DND-41 (cell line): Measurements from ENCODE around the gene TBL1Y.

ENCODE experiments used
- ATAC-seq: fragments of 200-7000 bp; cut with Tn5 transposase; 3 replicates; pipeline ENCODE4 v1.9.1; 2021; ENCODE audit warnings: low read depth; ENCODE audit not compliant: insufficient read depth
- DNase-seq: peaks from one replicate; pipeline ENCODE4 v3.0.0-alpha.2; 2020
- H2AFZ ChIP-seq: 2 replicates; pipeline ENCODE4 v1.6.0; 2012; ENCODE audit warnings: low read depth, low read length
- H3K27ac ChIP-seq: 2 replicates; pipeline ENCODE4 v1.5.1; 2012; ENCODE audit warnings: low read length, inconsistent platforms
- H3K27me3 ChIP-seq: fragments of 200-600 bp; sonication (generic); 2 replicates; pipeline ENCODE4 v1.6.0; 2012; ENCODE audit warnings: low read length, mild to moderate bottlenecking, inconsistent platforms; ENCODE audit not compliant: insufficient read depth, poor library complexity
- H3K36me3 ChIP-seq: 2 replicates; pipeline ENCODE4 v1.5.1; 2012; ENCODE audit warnings: low read length, inconsistent platforms; ENCODE audit not compliant: insufficient read depth
- H3K4me1 ChIP-seq: 2 replicates; pipeline ENCODE4 v1.5.1; 2012; ENCODE audit warnings: mild to moderate bottlenecking, low read length; ENCODE audit not compliant: insufficient read depth
- H3K4me2 ChIP-seq: 2 replicates; pipeline ENCODE4 v1.6.0; 2012; ENCODE audit warnings: mild to moderate bottlenecking, moderate library complexity, low read length, inconsistent platforms; ENCODE audit not compliant: insufficient read depth
- H3K4me3 ChIP-seq, 2 experiments: fragments of 200-600 bp in 1 of 2; shearing (Covaris generic) in 1 of 2; 2 replicates each; pipeline ENCODE4 v1.5.1; 2012 to 2016; ENCODE audit warnings: inconsistent platforms in 2 of 2, low read length in 2 of 2, mild to moderate bottlenecking in 2 of 2, low read depth in 1 of 2, moderate library complexity in 1 of 2
- H3K79me2 ChIP-seq: 2 replicates; pipeline ENCODE4 v1.6.0; 2012; ENCODE audit warnings: low read length, inconsistent platforms; ENCODE audit not compliant: insufficient read depth
- H3K9ac ChIP-seq: 2 replicates; pipeline ENCODE4 v1.6.0; 2012; ENCODE audit warnings: low read depth, mild to moderate bottlenecking, inconsistent platforms, low read length, moderate library complexity
- H3K9me3 ChIP-seq: 2 replicates; pipeline ENCODE4 v1.5.1; 2012; ENCODE audit warnings: low read length, moderate library complexity, mild to moderate bottlenecking, inconsistent platforms; ENCODE audit not compliant: insufficient read depth, severe bottlenecking
- H4K20me1 ChIP-seq: 2 replicates; pipeline ENCODE4 v1.6.0; 2012; ENCODE audit warnings: low read length; ENCODE audit not compliant: insufficient read depth
- EZH2 ChIP-seq: IDR thresholded peaks from 3 replicates; pipeline ENCODE4 v1.6.1; 2012; ENCODE audit warnings: borderline replicate concordance, low read depth, mild to moderate bottlenecking, moderate library complexity, low read length, inconsistent platforms; ENCODE audit not compliant: severe bottlenecking
- TF ChIP-seq, protein P1 (sequence below): IDR thresholded peaks from 2 replicates; pipeline ENCODE4 v1.5.1; 2012; ENCODE audit warnings: borderline replicate concordance, low read length, moderate library complexity, mild to moderate bottlenecking; ENCODE audit not compliant: poor library complexity, severe bottlenecking; ENCODE audit errors: extremely low read depth

Gene TBL1Y

DNA sequence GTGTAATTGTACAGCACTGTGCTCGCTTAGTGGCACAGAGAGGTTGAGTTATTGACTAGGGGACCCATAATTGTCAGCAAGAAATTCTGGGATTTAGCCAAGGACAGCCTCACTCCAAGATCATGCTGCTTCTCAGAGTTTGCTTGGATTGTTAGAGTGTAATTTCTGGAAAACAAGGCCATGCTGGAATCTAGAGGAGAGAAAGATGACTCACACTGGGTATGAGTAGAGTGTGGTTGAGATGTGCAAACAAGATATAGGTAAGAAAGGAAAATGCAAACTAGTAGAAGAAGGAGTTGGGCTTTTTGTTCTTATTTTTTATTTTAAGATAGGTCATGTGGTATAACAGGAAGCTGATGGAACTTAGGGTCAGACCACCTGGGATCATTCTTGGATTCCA lies 97.4 kb downstream of the TBL1Y start:
- DNase-seq, result no peak
- ATAC-seq, result no peak
- no peak overlapping the region for H3K9ac ChIP-seq

DNA sequence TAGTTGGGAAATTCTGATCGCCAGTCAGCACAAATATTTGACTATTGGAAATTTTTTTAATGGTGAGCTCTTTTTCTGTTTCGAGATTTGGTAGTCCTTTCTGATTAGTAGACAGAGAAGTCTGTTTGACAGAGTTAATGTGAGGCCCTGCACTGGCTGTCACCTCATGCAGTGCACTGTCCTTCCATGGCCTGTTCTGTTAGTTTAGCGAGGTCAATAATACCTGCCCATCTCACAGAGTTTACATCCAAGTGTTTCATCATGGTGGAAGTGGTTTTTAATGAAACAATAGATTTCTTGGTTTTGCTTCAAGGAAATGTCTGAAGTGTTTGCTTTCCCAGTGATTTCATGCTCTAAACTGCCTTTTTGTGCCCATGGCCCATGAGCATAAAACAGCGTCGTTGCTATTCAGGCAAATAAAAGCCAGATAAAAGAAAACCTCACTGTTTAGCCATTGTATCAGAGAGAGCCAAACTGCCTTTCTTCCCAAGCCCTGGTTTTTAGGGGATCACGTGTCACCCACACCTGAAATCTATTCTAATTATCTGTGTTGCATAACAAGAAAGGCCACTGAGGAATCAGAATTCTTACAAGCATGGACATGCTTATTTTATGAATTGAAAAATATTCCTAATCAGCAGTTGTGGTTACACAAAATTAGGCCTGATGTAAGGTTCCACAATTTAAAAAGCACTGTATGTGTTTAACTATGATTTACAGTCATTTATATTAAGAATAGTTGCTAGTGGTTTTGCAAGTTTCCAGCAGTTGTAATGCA lies 98.3 kb downstream of the TBL1Y start:
- TF ChIP-seq, protein P1, sequence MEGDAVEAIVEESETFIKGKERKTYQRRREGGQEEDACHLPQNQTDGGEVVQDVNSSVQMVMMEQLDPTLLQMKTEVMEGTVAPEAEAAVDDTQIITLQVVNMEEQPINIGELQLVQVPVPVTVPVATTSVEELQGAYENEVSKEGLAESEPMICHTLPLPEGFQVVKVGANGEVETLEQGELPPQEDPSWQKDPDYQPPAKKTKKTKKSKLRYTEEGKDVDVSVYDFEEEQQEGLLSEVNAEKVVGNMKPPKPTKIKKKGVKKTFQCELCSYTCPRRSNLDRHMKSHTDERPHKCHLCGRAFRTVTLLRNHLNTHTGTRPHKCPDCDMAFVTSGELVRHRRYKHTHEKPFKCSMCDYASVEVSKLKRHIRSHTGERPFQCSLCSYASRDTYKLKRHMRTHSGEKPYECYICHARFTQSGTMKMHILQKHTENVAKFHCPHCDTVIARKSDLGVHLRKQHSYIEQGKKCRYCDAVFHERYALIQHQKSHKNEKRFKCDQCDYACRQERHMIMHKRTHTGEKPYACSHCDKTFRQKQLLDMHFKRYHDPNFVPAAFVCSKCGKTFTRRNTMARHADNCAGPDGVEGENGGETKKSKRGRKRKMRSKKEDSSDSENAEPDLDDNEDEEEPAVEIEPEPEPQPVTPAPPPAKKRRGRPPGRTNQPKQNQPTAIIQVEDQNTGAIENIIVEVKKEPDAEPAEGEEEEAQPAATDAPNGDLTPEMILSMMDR, result no peak
- TF ChIP-seq EZH2, result no peak
- no peak overlapping the region for H3K4me3 ChIP-seq
- no peak overlapping the region for H2AFZ ChIP-seq
- H3K4me1 ChIP-seq, result no peaks in the 10 kb centered on the region
- no peaks in the 10 kb centered on the region for H3K27me3 ChIP-seq
- H3K9ac ChIP-seq, result no peak overlapping the region
- H3K9me3 ChIP-seq, result no peaks in the 10 kb centered on the region
- no peaks in the 10 kb centered on the region for H4K20me1 ChIP-seq
- no peak overlapping the region for H3K4me2 ChIP-seq
- no peak overlapping the region for H3K27ac ChIP-seq
- no peak for ATAC-seq
- no peaks in the 10 kb centered on the region for H3K36me3 ChIP-seq
- H3K79me2 ChIP-seq, result no peaks in the 10 kb centered on the region
- no peak for DNase-seq

More for the DNA sequence above, 97.4 kb downstream of the TBL1Y start:
- Histone ChIP-seq H3K4me2 (no peak overlapping the region), H3K4me3 (no peak overlapping the region), H3K36me3 (no peaks in the 10 kb centered on the region), H4K20me1 (no peaks in the 10 kb centered on the region), H3K4me1 (no peaks in the 10 kb centered on the region), H3K27me3 (no peaks in the 10 kb centered on the region), H3K79me2 (no peaks in the 10 kb centered on the region), H3K27ac (no peak overlapping the region), H3K9me3 (no peaks in the 10 kb centered on the region), H2AFZ (no peak overlapping the region)
- no peak for TF ChIP-seq EZH2
- TF ChIP-seq, protein P1, result no peak

DNA sequence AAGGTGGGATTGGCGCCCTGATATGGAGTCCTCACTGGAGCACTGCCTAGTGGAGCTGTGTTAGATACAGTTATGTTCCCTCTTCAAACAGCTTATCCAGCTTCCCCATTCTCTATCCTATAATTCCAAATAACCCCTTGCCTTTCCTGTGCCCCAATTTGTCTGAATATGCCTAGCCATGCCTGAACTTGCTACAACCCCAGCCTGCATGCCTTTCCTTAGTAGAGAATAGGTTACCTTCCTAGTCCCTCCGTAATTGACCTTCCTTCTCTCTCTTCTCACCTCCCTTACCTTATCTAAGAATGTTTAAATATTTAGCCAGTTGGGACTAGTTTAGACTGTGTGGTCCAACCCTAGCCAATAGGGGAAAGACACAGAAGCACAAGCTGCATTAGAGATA lies 102.6 kb downstream of the TBL1Y start:
- no peaks in the 10 kb centered on the region for H3K27me3 ChIP-seq
- no peak overlapping the region for H2AFZ ChIP-seq
- H3K27ac ChIP-seq, result no peak overlapping the region
- H3K4me3 ChIP-seq, result no peak overlapping the region
- no peaks in the 10 kb centered on the region for H3K9me3 ChIP-seq
- H3K4me1 ChIP-seq, result no peaks in the 10 kb centered on the region
- DNase-seq (no peak), ATAC-seq (no peak)
- no peaks in the 10 kb centered on the region for H3K36me3 ChIP-seq
- H3K9ac ChIP-seq, result no peak overlapping the region
- no peaks in the 10 kb centered on the region for H4K20me1 ChIP-seq
- H3K4me2 ChIP-seq, result no peak overlapping the region
- TF ChIP-seq, protein P1, result no peak
- TF ChIP-seq EZH2, result no peak
- H3K79me2 ChIP-seq, result no peaks in the 10 kb centered on the region
